Measurements from ENCODE around the gene PEDS1. TPM values are rescaled to one million over a fixed set of nuclear protein-coding genes. Genes with fewer than 3 reads are reported as not detected.
"Not testable (repeated sequence)": the region's sequence is repeated elsewhere in the genome, so short reads cannot be mapped to it uniquely, and the experiment has no call there.

PEDS1 gene
- total RNA-seq, 1 donor from 2014 or later, result 44.1 TPM

GRCh38 chr20:50182346-50182745 is 28.8 kb upstream of the PEDS1 start:
- Histone ChIP-seq H2AFZ (ENCODE audit: low read depth, low read length) (no peak overlapping the region), H3K79me2 (ENCODE audit: insufficient read depth, low read length) (no peaks in the 10 kb centered on the region), H3K27ac (ENCODE audit: low read depth, low read length) (no peak overlapping the region), H3K4me3 (ENCODE audit: insufficient read depth, low read depth, low read length) (no peak overlapping the region), H3K9me3 (ENCODE audit: insufficient read depth, low read depth, low read length) (no peaks in the 10 kb centered on the region), H3K36me3 (ENCODE audit: insufficient read depth, low read length) (no peaks in the 10 kb centered on the region), H3K9ac (ENCODE audit: low read length) (no peak overlapping the region), H3K4me2 (ENCODE audit: low read length) (no peak overlapping the region), H3K4me1 (ENCODE audit: insufficient read depth, low read length) (peaks cover 4% of the 10 kb centered on the region), H3K27me3 (ENCODE audit: insufficient read depth, low read length) (no peaks in the 10 kb centered on the region), H4K20me1 (ENCODE audit: insufficient read depth, low read length) (no peaks in the 10 kb centered on the region)
- Mint-ChIP-seq H3K27me3 (ENCODE audit: low read depth, unreplicated experiment) (peaks cover 8% of the 10 kb centered on the region), H3K4me1 (ENCODE audit: low read depth, unreplicated experiment) (no peaks in the 10 kb centered on the region), H3K36me3 (ENCODE audit: low read depth, unreplicated experiment) (peaks cover 4% of the 10 kb centered on the region), H3K27ac (ENCODE audit: unreplicated experiment) (no peak overlapping the region), H3K9me3 (ENCODE audit: unreplicated experiment) (peaks cover 2% of the 10 kb centered on the region), H3K4me3 (ENCODE audit: unreplicated experiment) (no peak overlapping the region)
- FAIRE-seq (no peak), DNase-seq (ENCODE audit: low read depth) (no peak)
- TF ChIP-seq EZH2 (IDR thresholded peaks at IDR 0.05; ENCODE audit: insufficient read depth, low read length), result no peak
- TF ChIP-seq CTCF (IDR thresholded peaks at IDR 0.05; ENCODE audit: insufficient read depth, low read depth, low read length), result no peak

DNA sequence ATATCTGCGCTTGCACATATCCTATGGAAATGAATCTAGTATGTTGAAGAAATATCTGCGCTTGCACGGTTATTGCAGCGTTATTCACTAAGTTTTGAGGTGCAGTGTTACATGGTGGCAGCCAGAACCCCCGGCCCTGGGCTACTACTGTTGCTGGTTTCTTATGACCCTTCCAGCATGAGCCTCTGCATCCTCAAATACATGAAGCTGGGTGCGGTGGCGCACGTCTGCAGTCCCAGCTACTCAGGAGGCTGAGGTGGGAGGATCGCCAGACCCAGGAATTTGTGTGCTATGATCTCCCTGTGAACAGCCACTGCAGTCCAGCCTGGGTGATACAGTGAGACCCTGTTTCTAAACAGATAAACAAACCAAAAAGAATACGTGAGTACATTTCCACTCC is 27.8 kb upstream of the PEDS1 start:
- Histone ChIP-seq H3K27ac (ENCODE audit: low read depth, low read length) (no peak overlapping the region), H3K4me1 (ENCODE audit: insufficient read depth, low read length) (no peaks in the 10 kb centered on the region), H3K27me3 (ENCODE audit: insufficient read depth, low read length) (no peaks in the 10 kb centered on the region), H3K9me3 (ENCODE audit: insufficient read depth, low read depth, low read length) (no peaks in the 10 kb centered on the region), H4K20me1 (ENCODE audit: insufficient read depth, low read length) (no peaks in the 10 kb centered on the region), H3K79me2 (ENCODE audit: insufficient read depth, low read length) (no peaks in the 10 kb centered on the region), H2AFZ (ENCODE audit: low read depth, low read length) (no peak overlapping the region), H3K4me2 (ENCODE audit: low read length) (no peak overlapping the region), H3K4me3 (ENCODE audit: insufficient read depth, low read depth, low read length) (no peak overlapping the region), H3K9ac (ENCODE audit: low read length) (no peak overlapping the region), H3K36me3 (ENCODE audit: insufficient read depth, low read length) (no peaks in the 10 kb centered on the region)
- H3K36me3 Mint-ChIP-seq (ENCODE audit: low read depth, unreplicated experiment), result peaks cover 4% of the 10 kb centered on the region
- H3K4me1 Mint-ChIP-seq (ENCODE audit: low read depth, unreplicated experiment), result no peaks in the 10 kb centered on the region
- H3K4me3 Mint-ChIP-seq (ENCODE audit: unreplicated experiment), result no peak overlapping the region
- peaks cover 2% of the 10 kb centered on the region for H3K9me3 Mint-ChIP-seq (ENCODE audit: unreplicated experiment)
- FAIRE-seq, result no peak
- H3K27ac Mint-ChIP-seq (ENCODE audit: unreplicated experiment), result no peak overlapping the region
- no peak for DNase-seq (ENCODE audit: low read depth)
- no peak for TF ChIP-seq CTCF (IDR thresholded peaks at IDR 0.05; ENCODE audit: insufficient read depth, low read depth, low read length)
- TF ChIP-seq EZH2 (IDR thresholded peaks at IDR 0.05; ENCODE audit: insufficient read depth, low read length), result no peak
- H3K27me3 Mint-ChIP-seq (ENCODE audit: low read depth, unreplicated experiment), result peaks cover 8% of the 10 kb centered on the region

DNA sequence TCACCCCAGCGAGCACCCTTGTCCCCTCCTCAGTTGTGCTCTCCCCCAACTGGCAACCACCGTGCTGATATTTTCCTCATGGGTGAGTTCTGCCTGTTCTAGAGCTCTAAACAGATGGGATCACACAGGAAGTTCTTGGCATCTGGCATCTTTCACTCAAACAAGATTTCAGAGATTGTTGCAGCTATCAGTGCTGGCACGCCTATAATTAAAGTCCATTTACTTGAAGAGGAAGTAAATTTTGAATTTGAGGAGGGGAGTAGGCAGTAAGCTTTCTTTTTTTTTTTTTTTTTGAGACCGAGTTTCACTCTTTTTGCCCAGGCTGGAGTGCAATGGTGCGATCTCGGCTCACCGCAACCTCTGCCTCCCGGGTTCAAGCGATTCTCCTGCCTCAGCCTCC is 25.1 kb upstream of the PEDS1 start:
- not testable (repeated sequence) for H3K79me2 ChIP-seq (ENCODE audit: insufficient read depth, low read length); H3K4me1 ChIP-seq (ENCODE audit: insufficient read depth, low read length); H3K9me3 Mint-ChIP-seq (ENCODE audit: unreplicated experiment); H4K20me1 ChIP-seq (ENCODE audit: insufficient read depth, low read length); DNase-seq (ENCODE audit: low read depth); H3K9ac ChIP-seq (ENCODE audit: low read length); H3K9me3 ChIP-seq (ENCODE audit: insufficient read depth, low read depth, low read length); H3K27me3 Mint-ChIP-seq (ENCODE audit: low read depth, unreplicated experiment); H3K4me2 ChIP-seq (ENCODE audit: low read length); H3K4me1 Mint-ChIP-seq (ENCODE audit: low read depth, unreplicated experiment); H3K36me3 ChIP-seq (ENCODE audit: insufficient read depth, low read length); H3K4me3 ChIP-seq (ENCODE audit: insufficient read depth, low read depth, low read length); H3K27ac Mint-ChIP-seq (ENCODE audit: unreplicated experiment); H2AFZ ChIP-seq (ENCODE audit: low read depth, low read length); H3K4me3 Mint-ChIP-seq (ENCODE audit: unreplicated experiment); H3K36me3 Mint-ChIP-seq (ENCODE audit: low read depth, unreplicated experiment); FAIRE-seq; H3K27me3 ChIP-seq (ENCODE audit: insufficient read depth, low read length); H3K27ac ChIP-seq (ENCODE audit: low read depth, low read length)
